Germinal center (tissue), 1 donor: Measurements from ENCODE around the gene LIME1.
"Not testable (repeated sequence)": the region's sequence is repeated elsewhere in the genome, so short reads cannot be mapped to it uniquely, and the experiment has no call there.

Source experiments
- DNase-seq: peaks from one replicate; pipeline ENCODE4 v3.0.0; 2012; ENCODE audit warnings: mixed read lengths, low spot score

LIME1 gene

GRCh38 chr20:63771046-63771707 lies 34.7 kb downstream of the LIME1 start:
- DNase-seq, result no peak

- no peak for DNase-seq
These were observed 36.5 kb downstream of the LIME1 start for GRCh38 chr20:63772781-63773518.

- DNase-seq, result no peak
These were observed 37.2 kb downstream of the LIME1 start for GRCh38 chr20:63773571-63774241.

- no peak for DNase-seq
These were observed 37.8 kb downstream of the LIME1 start for GRCh38 chr20:63774306-63774705.

GRCh38 chr20:63775096-63775978 lies 38.9 kb downstream of the LIME1 start:
- peak; percentile 43 for DNase-seq

GRCh38 chr20:63776875-63777274 lies 40.4 kb downstream of the LIME1 start:
- not testable (repeated sequence) for DNase-seq

- DNase-seq, result no peak
These were observed 41.1 kb downstream of the LIME1 start for GRCh38 chr20:63777614-63778013.

GRCh38 chr20:63778034-63778752 lies 41.7 kb downstream of the LIME1 start:
- no peak for DNase-seq

GRCh38 chr20:63778857-63779256 lies 42.4 kb downstream of the LIME1 start:
- no peak for DNase-seq

GRCh38 chr20:63781181-63781580 lies 44.7 kb downstream of the LIME1 start:
- no peak for DNase-seq

- no peak for DNase-seq
These were observed 45.6 kb downstream of the LIME1 start for GRCh38 chr20:63782051-63782471.

GRCh38 chr20:63782521-63782971 lies 46.1 kb downstream of the LIME1 start:
- DNase-seq, result no peak

GRCh38 chr20:63783970-63784369 lies 47.5 kb downstream of the LIME1 start:
- no peak for DNase-seq

GRCh38 chr20:63785691-63786131 lies 49.2 kb downstream of the LIME1 start:
- DNase-seq, result no peak

- DNase-seq, result no peak
These were observed 50.8 kb downstream of the LIME1 start for GRCh38 chr20:63787302-63787701.

- DNase-seq, result no peak
These were observed 51.3 kb downstream of the LIME1 start for GRCh38 chr20:63787749-63788148.
